GM23338 (cell line): ENCODE results near the gene HMHB1.

ENCODE experiments used
- CREB1 ChIP-seq: fragments of 250-450 bp; sonication (Bioruptor Pico); IDR thresholded peaks from 2 replicates; pipeline ENCODE4 v1.5.0; 2020; ENCODE audit warnings: low read depth, mild to moderate bottlenecking, moderate library complexity
- CTCF ChIP-seq, 2 experiments: fragments of 200-600 bp in 1 of 2; sonication (generic) in 1 of 2; conservative IDR thresholded peaks; 2 replicates each; pipeline versions ENCODE4 v1.5.1 to v1.6.1; 2016 to 2017; ENCODE audit warnings: antibody characterized with exemption in 2 of 2, low read depth in 2 of 2, mild to moderate bottlenecking in 2 of 2, moderate library complexity in 1 of 2
- ETS1 ChIP-seq: IDR thresholded peaks from 2 replicates; pipeline ENCODE4 v1.6.1; 2016; ENCODE audit warnings: antibody characterized with exemption
- EZH2 ChIP-seq: fragments of 200-600 bp; sonication (generic); IDR thresholded peaks from one replicate; pipeline ENCODE4 v1.8.0; 2017; ENCODE audit warnings: antibody characterized with exemption, mild to moderate bottlenecking, low read depth; ENCODE audit not compliant: unreplicated experiment
- EZH2phosphoT487 ChIP-seq: fragments of 200-600 bp; sonication (generic); IDR thresholded peaks from one replicate; pipeline ENCODE4 v1.8.1; 2018; ENCODE audit warnings: antibody characterized with exemption; ENCODE audit not compliant: unreplicated experiment
- JUNB ChIP-seq: IDR thresholded peaks from one replicate; pipeline ENCODE4 v1.6.1; 2016; ENCODE audit warnings: antibody characterized with exemption; ENCODE audit not compliant: unreplicated experiment
- POLR2AphosphoS5 ChIP-seq: IDR thresholded peaks from 2 replicates; pipeline ENCODE4 v1.6.1; 2016; ENCODE audit warnings: antibody characterized with exemption, low read depth
- REST ChIP-seq: IDR thresholded peaks from one replicate; pipeline ENCODE4 v1.6.1; 2018; ENCODE audit warnings: antibody characterized with exemption; ENCODE audit not compliant: unreplicated experiment
- ZNF114 ChIP-seq: fragments of 250-450 bp; sonication (Bioruptor Pico); IDR thresholded peaks from 2 replicates; pipeline ENCODE4 v1.5.0; 2020; ENCODE audit warnings: mild to moderate bottlenecking, moderate library complexity
- ZNF331 ChIP-seq: fragments of 250-450 bp; sonication (Bioruptor Pico); IDR thresholded peaks from 2 replicates; pipeline ENCODE4 v1.5.0; 2020; ENCODE audit warnings: low read depth, mild to moderate bottlenecking, moderate library complexity

GRCh38 chr5:143762636-143763220 is 49.2 kb upstream of the HMHB1 start:
- TF ChIP-seq POLR2AphosphoS5 (no peak), CTCF (conservative IDR thresholded peaks at IDR 0.05; ENCODE audit: low read depth in 2 of 2) (no peak), ZNF331 (CRISPR knock-in tag) (no peak), REST (no peak), ETS1 (no peak), CREB1 (CRISPR knock-in tag) (no peak), EZH2 (no peak), ZNF114 (CRISPR knock-in tag) (no peak), EZH2phosphoT487 (no peak), JUNB (no peak)
